WTC11 (cell line): ENCODE data around the gene SLC9A7. TPM values are rescaled to one million over a fixed set of nuclear protein-coding genes. Genes with fewer than 3 reads are reported as not detected.

ENCODE experiments used
- ATAC-seq: fragments of 200-7000 bp; cut with Tn5 transposase; 2 replicates; pipeline ENCODE4 v1.10.0; 2021; ENCODE audit warnings: mild to moderate bottlenecking, moderate library complexity
- CTCF ChIA-PET: fragments of 300-600 bp; sonication (Branson Sonifier 250); formaldehyde crosslinking; loops from one replicate; lab custom pipeline; 2021; ENCODE audit warnings: antibody characterized with exemption; lab: Charles Lee
- POLR2A ChIA-PET: fragments of 350-600 bp; sonication (Branson Sonifier 250); formaldehyde crosslinking; loops from one replicate; lab custom pipeline; 2021; ENCODE audit warnings: antibody characterized with exemption; lab: Charles Lee
- DNase-seq: peaks from one replicate; pipeline ENCODE4 v3.0.0; 2021; ENCODE audit warnings: low spot score
- H3K27ac Mint-ChIP-seq: 2 replicates; pipeline ENCODE4 v1.8.0; 2021; ENCODE audit warnings: mixed read lengths
- H3K27me3 Mint-ChIP-seq: 2 replicates; pipeline ENCODE4 v1.8.0; 2021; ENCODE audit warnings: low read depth, mild to moderate bottlenecking, moderate library complexity, mixed read lengths
- H3K36me3 Mint-ChIP-seq: 2 replicates; pipeline ENCODE4 v1.8.0; 2021; ENCODE audit warnings: mixed read lengths
- H3K4me1 Mint-ChIP-seq: 2 replicates; pipeline ENCODE4 v1.8.0; 2022; ENCODE audit warnings: mixed read lengths
- H3K4me3 Mint-ChIP-seq: 2 replicates; pipeline ENCODE4 v1.8.0; 2021; ENCODE audit warnings: mild to moderate bottlenecking, moderate library complexity, mixed read lengths
- H3K9me3 Mint-ChIP-seq: 2 replicates; pipeline ENCODE4 v1.8.0; 2021; ENCODE audit warnings: mixed read lengths
- ESRRA ChIP-seq: sonication (generic); formaldehyde crosslinking; IDR thresholded peaks from 2 replicates; pipeline ENCODE4 v1.8.1; 2022; ENCODE audit warnings: mild to moderate bottlenecking, missing genetic modification reagents, borderline replicate concordance
- FOXK1 ChIP-seq: sonication (generic); formaldehyde crosslinking; IDR thresholded peaks from 2 replicates; pipeline ENCODE4 v1.8.0; 2022; ENCODE audit warnings: mild to moderate bottlenecking, moderate library complexity, missing genetic modification reagents
- GRHL2 ChIP-seq: fragments of 250-450 bp; sonication (Bioruptor Pico); IDR thresholded peaks from 2 replicates; pipeline ENCODE4 v1.8.0; 2022; ENCODE audit warnings: mild to moderate bottlenecking, moderate library complexity; ENCODE audit not compliant: insufficient replicate concordance, severe bottlenecking
- GTF2I ChIP-seq: fragments of 250-450 bp; sonication (Bioruptor Pico); conservative IDR thresholded peaks from 2 replicates; pipeline ENCODE4 v1.4.0; 2021; ENCODE audit warnings: mild to moderate bottlenecking
- NR2C2 ChIP-seq: sonication (generic); formaldehyde crosslinking; IDR thresholded peaks from 2 replicates; pipeline ENCODE4 v1.8.0; 2022; ENCODE audit warnings: mild to moderate bottlenecking, missing genetic modification reagents
- OVOL2 ChIP-seq: fragments of 250-450 bp; sonication (Bioruptor Pico); IDR thresholded peaks from 2 replicates; pipeline ENCODE4 v1.9.0; 2021; ENCODE audit warnings: mild to moderate bottlenecking, borderline replicate concordance
- SMAD3 ChIP-seq: sonication (generic); formaldehyde crosslinking; IDR thresholded peaks from 2 replicates; pipeline ENCODE4 v1.8.0; 2022; ENCODE audit warnings: missing genetic modification reagents, mild to moderate bottlenecking, borderline replicate concordance
- SOX15 ChIP-seq: fragments of 250-450 bp; sonication (Bioruptor Pico); IDR thresholded peaks from 2 replicates; pipeline ENCODE4 v1.9.0; 2021; ENCODE audit warnings: mild to moderate bottlenecking
- SP1 ChIP-seq: sonication (generic); formaldehyde crosslinking; conservative IDR thresholded peaks from 2 replicates; pipeline ENCODE4 v1.8.1; 2022; ENCODE audit warnings: missing genetic modification reagents
- TEAD1 ChIP-seq: sonication (generic); formaldehyde crosslinking; IDR thresholded peaks from 2 replicates; pipeline ENCODE4 v1.8.0; 2022; ENCODE audit warnings: mild to moderate bottlenecking, missing genetic modification reagents
- ZMAT4 ChIP-seq: fragments of 250-450 bp; sonication (Bioruptor Pico); IDR thresholded peaks from 2 replicates; pipeline ENCODE4 v1.9.0; 2021; ENCODE audit warnings: mild to moderate bottlenecking
- ZNF121 ChIP-seq: sonication (generic); formaldehyde crosslinking; IDR thresholded peaks from 2 replicates; pipeline ENCODE4 v1.8.0; 2023; ENCODE audit warnings: missing genetic modification reagents
- ZNF232 ChIP-seq: sonication (generic); formaldehyde crosslinking; IDR thresholded peaks from 2 replicates; pipeline ENCODE4 v1.8.0; 2022; ENCODE audit warnings: mild to moderate bottlenecking, missing genetic modification reagents
- ZSCAN18 ChIP-seq: fragments of 250-450 bp; sonication (Bioruptor Pico); IDR thresholded peaks from 2 replicates; pipeline ENCODE4 v2.1.2; 2022; ENCODE audit warnings: mild to moderate bottlenecking, moderate library complexity
- total RNA-seq: library from RNA; stranded (reverse); gene quantifications from 3 replicates; pipeline ENCODE4 v1.2.3, GENCODE V29; 2021
- TF ChIP-seq, protein P1 (sequence below): fragments of 250-450 bp; sonication (Bioruptor Pico); conservative IDR thresholded peaks from 2 replicates; pipeline ENCODE4 v1.9.0; 2021; ENCODE audit warnings: mild to moderate bottlenecking
- TF ChIP-seq, protein P2 (sequence below): fragments of 250-450 bp; sonication (Bioruptor Pico); IDR thresholded peaks from 2 replicates; pipeline ENCODE4 v1.8.0; 2021; ENCODE audit warnings: mild to moderate bottlenecking
- TF ChIP-seq, protein P3 (sequence below): sonication (generic); formaldehyde crosslinking; IDR thresholded peaks from 2 replicates; pipeline ENCODE4 v1.8.1; 2022; ENCODE audit warnings: low read depth, missing genetic modification reagents, borderline replicate concordance
- TF ChIP-seq, protein P4 (sequence below): sonication (generic); formaldehyde crosslinking; IDR thresholded peaks from 2 replicates; pipeline ENCODE4 v1.8.0; 2022; ENCODE audit warnings: missing genetic modification reagents
- TF ChIP-seq, protein P5 (sequence below): fragments of 250-450 bp; sonication (Bioruptor Pico); IDR thresholded peaks from 2 replicates; pipeline ENCODE4 v1.9.0; 2021; ENCODE audit warnings: mild to moderate bottlenecking, borderline replicate concordance
- TF ChIP-seq, protein P6 (sequence below): fragments of 250-450 bp; sonication (Bioruptor Pico); IDR thresholded peaks from 2 replicates; pipeline ENCODE4 v1.9.0; 2021; ENCODE audit warnings: moderate library complexity, mild to moderate bottlenecking, inconsistent platforms, borderline replicate concordance

The SLC9A7 gene
- total RNA-seq, 1 experiment from 2014 or later: 18.0 TPM

- no peak for ATAC-seq
- H3K4me3 Mint-ChIP-seq: no peak overlapping the region
- CTCF ChIA-PET: no interaction called here
- DNase-seq: no peak
- TF ChIP-seq SMAD3 (CRISPR knock-in tag) (no peak), OVOL2 (CRISPR knock-in tag) (no peak), GRHL2 (CRISPR knock-in tag) (no peak), SOX15 (CRISPR knock-in tag) (no peak), NR2C2 (CRISPR knock-in tag) (no peak), TEAD1 (no peak), ESRRA (CRISPR knock-in tag) (no peak), GTF2I (CRISPR knock-in tag) (no peak), ZNF232 (CRISPR knock-in tag) (no peak), ZSCAN18 (no peak), SP1 (no peak)
- TF ChIP-seq, protein P1, sequence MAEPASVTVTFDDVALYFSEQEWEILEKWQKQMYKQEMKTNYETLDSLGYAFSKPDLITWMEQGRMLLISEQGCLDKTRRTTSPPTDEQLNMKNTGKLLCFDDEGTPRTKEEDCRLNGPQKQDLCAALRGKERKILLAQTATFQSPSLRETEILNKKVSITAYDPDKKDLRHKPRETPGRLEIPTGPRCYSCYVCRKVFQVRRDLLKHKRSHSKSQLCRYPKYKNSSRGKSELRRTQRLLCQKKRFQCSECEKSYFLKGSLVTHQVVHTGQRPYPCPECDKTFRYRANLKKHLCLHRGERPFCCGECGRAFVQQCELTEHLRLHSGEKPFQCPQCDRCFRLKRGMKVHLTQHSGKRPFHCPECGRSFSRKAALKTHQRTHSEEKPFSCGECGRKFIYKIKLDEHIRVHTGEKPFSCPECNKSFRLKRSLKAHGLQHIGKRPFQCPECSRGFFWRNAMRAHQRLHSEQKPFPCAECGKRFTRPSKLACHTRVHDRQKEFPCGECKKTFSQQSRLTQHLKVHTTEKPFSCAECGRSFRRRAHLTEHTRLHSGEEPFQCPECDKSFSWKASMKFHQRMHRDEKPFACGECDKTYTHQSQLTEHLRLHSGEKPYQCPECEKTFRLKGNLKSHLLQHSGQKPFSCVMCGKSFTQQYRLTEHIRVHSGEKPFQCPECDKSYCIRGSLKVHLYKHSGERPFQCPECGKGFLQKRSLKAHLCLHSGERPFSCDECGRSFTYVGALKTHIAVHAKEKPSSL (CRISPR knock-in tag): no peak
- TF ChIP-seq, protein P2, sequence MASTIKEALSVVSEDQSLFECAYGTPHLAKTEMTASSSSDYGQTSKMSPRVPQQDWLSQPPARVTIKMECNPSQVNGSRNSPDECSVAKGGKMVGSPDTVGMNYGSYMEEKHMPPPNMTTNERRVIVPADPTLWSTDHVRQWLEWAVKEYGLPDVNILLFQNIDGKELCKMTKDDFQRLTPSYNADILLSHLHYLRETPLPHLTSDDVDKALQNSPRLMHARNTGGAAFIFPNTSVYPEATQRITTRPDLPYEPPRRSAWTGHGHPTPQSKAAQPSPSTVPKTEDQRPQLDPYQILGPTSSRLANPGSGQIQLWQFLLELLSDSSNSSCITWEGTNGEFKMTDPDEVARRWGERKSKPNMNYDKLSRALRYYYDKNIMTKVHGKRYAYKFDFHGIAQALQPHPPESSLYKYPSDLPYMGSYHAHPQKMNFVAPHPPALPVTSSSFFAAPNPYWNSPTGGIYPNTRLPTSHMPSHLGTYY: no peak
- TF ChIP-seq, protein P3, sequence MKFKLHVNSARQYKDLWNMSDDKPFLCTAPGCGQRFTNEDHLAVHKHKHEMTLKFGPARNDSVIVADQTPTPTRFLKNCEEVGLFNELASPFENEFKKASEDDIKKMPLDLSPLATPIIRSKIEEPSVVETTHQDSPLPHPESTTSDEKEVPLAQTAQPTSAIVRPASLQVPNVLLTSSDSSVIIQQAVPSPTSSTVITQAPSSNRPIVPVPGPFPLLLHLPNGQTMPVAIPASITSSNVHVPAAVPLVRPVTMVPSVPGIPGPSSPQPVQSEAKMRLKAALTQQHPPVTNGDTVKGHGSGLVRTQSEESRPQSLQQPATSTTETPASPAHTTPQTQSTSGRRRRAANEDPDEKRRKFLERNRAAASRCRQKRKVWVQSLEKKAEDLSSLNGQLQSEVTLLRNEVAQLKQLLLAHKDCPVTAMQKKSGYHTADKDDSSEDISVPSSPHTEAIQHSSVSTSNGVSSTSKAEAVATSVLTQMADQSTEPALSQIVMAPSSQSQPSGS: no peak
- TF ChIP-seq, protein P4, sequence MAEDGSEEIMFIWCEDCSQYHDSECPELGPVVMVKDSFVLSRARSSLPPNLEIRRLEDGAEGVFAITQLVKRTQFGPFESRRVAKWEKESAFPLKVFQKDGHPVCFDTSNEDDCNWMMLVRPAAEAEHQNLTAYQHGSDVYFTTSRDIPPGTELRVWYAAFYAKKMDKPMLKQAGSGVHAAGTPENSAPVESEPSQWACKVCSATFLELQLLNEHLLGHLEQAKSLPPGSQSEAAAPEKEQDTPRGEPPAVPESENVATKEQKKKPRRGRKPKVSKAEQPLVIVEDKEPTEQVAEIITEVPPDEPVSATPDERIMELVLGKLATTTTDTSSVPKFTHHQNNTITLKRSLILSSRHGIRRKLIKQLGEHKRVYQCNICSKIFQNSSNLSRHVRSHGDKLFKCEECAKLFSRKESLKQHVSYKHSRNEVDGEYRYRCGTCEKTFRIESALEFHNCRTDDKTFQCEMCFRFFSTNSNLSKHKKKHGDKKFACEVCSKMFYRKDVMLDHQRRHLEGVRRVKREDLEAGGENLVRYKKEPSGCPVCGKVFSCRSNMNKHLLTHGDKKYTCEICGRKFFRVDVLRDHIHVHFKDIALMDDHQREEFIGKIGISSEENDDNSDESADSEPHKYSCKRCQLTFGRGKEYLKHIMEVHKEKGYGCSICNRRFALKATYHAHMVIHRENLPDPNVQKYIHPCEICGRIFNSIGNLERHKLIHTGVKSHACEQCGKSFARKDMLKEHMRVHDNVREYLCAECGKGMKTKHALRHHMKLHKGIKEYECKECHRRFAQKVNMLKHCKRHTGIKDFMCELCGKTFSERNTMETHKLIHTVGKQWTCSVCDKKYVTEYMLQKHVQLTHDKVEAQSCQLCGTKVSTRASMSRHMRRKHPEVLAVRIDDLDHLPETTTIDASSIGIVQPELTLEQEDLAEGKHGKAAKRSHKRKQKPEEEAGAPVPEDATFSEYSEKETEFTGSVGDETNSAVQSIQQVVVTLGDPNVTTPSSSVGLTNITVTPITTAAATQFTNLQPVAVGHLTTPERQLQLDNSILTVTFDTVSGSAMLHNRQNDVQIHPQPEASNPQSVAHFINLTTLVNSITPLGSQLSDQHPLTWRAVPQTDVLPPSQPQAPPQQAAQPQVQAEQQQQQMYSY (CRISPR knock-in tag): no peak
- TF ChIP-seq, all 79 proteins: peak for 0
- Mint-ChIP-seq H3K27ac (no peak overlapping the region), H3K9me3 (no peaks in the 10 kb centered on the region), H3K36me3 (peaks cover 16% of the 10 kb centered on the region), H3K27me3 (no peaks in the 10 kb centered on the region), H3K4me1 (peaks cover 26% of the 10 kb centered on the region)
- POLR2A ChIA-PET: interaction anchor here (0.7 kb wide), 1 partner anchor 204 kb away, joined by 4 read pairs; no protein-coding TSS in a partner anchor
Measured at GRCh38 chrX:46554942-46555341, 204.0 kb downstream of the SLC9A7 start.

- no peak for ATAC-seq
- CTCF ChIA-PET: interaction anchor here (0.7 kb wide), 1 partner anchor 22 kb away, joined by 4 read pairs; no protein-coding TSS in a partner anchor
- DNase-seq: no peak
- POLR2A ChIA-PET: no interaction called here
- Mint-ChIP-seq H3K4me3 (no peak overlapping the region), H3K4me1 (peaks cover 30% of the 10 kb centered on the region), H3K27ac (0 out of 2 replicates have a peak overlapping the region, but pooled peaks have one; percentile 45), H3K27me3 (no peaks in the 10 kb centered on the region), H3K36me3 (peaks cover 23% of the 10 kb centered on the region), H3K9me3 (peaks cover 5% of the 10 kb centered on the region)
- TF ChIP-seq FOXK1: no peak
- TF ChIP-seq, protein P5, sequence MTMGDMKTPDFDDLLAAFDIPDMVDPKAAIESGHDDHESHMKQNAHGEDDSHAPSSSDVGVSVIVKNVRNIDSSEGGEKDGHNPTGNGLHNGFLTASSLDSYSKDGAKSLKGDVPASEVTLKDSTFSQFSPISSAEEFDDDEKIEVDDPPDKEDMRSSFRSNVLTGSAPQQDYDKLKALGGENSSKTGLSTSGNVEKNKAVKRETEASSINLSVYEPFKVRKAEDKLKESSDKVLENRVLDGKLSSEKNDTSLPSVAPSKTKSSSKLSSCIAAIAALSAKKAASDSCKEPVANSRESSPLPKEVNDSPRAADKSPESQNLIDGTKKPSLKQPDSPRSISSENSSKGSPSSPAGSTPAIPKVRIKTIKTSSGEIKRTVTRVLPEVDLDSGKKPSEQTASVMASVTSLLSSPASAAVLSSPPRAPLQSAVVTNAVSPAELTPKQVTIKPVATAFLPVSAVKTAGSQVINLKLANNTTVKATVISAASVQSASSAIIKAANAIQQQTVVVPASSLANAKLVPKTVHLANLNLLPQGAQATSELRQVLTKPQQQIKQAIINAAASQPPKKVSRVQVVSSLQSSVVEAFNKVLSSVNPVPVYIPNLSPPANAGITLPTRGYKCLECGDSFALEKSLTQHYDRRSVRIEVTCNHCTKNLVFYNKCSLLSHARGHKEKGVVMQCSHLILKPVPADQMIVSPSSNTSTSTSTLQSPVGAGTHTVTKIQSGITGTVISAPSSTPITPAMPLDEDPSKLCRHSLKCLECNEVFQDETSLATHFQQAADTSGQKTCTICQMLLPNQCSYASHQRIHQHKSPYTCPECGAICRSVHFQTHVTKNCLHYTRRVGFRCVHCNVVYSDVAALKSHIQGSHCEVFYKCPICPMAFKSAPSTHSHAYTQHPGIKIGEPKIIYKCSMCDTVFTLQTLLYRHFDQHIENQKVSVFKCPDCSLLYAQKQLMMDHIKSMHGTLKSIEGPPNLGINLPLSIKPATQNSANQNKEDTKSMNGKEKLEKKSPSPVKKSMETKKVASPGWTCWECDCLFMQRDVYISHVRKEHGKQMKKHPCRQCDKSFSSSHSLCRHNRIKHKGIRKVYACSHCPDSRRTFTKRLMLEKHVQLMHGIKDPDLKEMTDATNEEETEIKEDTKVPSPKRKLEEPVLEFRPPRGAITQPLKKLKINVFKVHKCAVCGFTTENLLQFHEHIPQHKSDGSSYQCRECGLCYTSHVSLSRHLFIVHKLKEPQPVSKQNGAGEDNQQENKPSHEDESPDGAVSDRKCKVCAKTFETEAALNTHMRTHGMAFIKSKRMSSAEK (CRISPR knock-in tag): no peak
- TF ChIP-seq, protein P6, sequence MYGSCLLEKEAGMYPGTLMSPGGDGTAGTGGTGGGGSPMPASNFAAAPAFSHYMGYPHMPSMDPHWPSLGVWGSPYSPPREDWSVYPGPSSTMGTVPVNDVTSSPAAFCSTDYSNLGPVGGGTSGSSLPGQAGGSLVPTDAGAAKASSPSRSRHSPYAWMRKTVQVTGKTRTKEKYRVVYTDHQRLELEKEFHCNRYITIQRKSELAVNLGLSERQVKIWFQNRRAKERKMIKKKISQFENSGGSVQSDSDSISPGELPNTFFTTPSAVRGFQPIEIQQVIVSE: no peak
- no peak for TF ChIP-seq ZMAT4
- TF ChIP-seq SP1: no peak
- no peak for TF ChIP-seq ZNF121 (CRISPR knock-in tag)
- no peak for TF ChIP-seq OVOL2 (CRISPR knock-in tag)
Measured at GRCh38 chrX:46553935-46554334, 205.0 kb downstream of the SLC9A7 start.
